ENCODE results near the gene PRDX5. TPM values are rescaled to one million over a fixed set of nuclear protein-coding genes. Genes with fewer than 3 reads are reported as not detected.

Gene PRDX5
- total and polyA plus RNA-seq, 2 experiments from 2014 or later, result 212 to 312 TPM

- no peak for TF ChIP-seq ZNF462 (CRISPR knock-in tag; IDR thresholded peaks at IDR 0.05)
- TF ChIP-seq POLR2AphosphoS5 (IDR thresholded peaks at IDR 0.05; ENCODE audit: low read depth), result no peak
- no peak for TF ChIP-seq EZH2phosphoT487 (IDR thresholded peaks at IDR 0.05; ENCODE audit: unreplicated experiment)
- no peak for TF ChIP-seq NANOG (IDR thresholded peaks at IDR 0.05; ENCODE audit: borderline replicate concordance)
- no peak for TF ChIP-seq CTCF (conservative IDR thresholded peaks at IDR 0.05; ENCODE audit: low read depth in 2 of 2)
- TF ChIP-seq CREB1 (CRISPR knock-in tag; IDR thresholded peaks at IDR 0.05; ENCODE audit: low read depth), result no peak
- no peak for TF ChIP-seq ZNF114 (CRISPR knock-in tag; IDR thresholded peaks at IDR 0.05)
- no peak for TF ChIP-seq ZNF331 (CRISPR knock-in tag; IDR thresholded peaks at IDR 0.05; ENCODE audit: low read depth)
Measured at GRCh38 chr11:64364911-64365310, 47.0 kb downstream of the PRDX5 start (continued).

- Histone ChIP-seq H3F3A (replicated peaks; ENCODE audit: low read depth) (0 out of 2 replicates have a peak, but pooled peaks cover 4% of the 10 kb centered on the region), H3K9me2 (ENCODE audit: insufficient read depth) (no peaks in the 10 kb centered on the region), H3K79me2 (replicated peaks; ENCODE audit: insufficient read depth) (no peaks in the 10 kb centered on the region), H3K4me1 (ENCODE audit: insufficient read depth) (peaks cover 11% of the 10 kb centered on the region), H3K4me3 (no peak overlapping the region), H4K20me1 (replicated peaks; ENCODE audit: insufficient read depth) (no peaks in the 10 kb centered on the region; the same call in 1 of the 2 replicates), H3K27ac (ENCODE audit: low read depth) (no peak overlapping the region), H2AFZ (no peak overlapping the region), H3K27me3 (ENCODE audit: insufficient read depth) (no peaks in the 10 kb centered on the region), H3K4me2 (no peak overlapping the region), H3K36me3 (ENCODE audit: insufficient read depth) (no peaks in the 10 kb centered on the region)
- no peak overlapping the region for H3K27ac Mint-ChIP-seq
- H3K36me3 Mint-ChIP-seq (ENCODE audit: low read depth), result peaks cover 33% of the 10 kb centered on the region
- DNase-seq (ENCODE audit: low spot score) (no peak), ATAC-seq (no peak)
- no peaks in the 10 kb centered on the region; the same call in 2 of the 3 replicates for H3K9me3 Mint-ChIP-seq
- peaks cover 21% of the 10 kb centered on the region for H3K27me3 Mint-ChIP-seq (ENCODE audit: insufficient read depth, low read depth, poor library complexity)
- H3K4me3 Mint-ChIP-seq, result no peak overlapping the region
- H3K4me1 Mint-ChIP-seq, result peaks cover 3% of the 10 kb centered on the region; the same call in 2 of the 3 replicates
- TF ChIP-seq REST (IDR thresholded peaks at IDR 0.05; ENCODE audit: unreplicated experiment), result no peak
- TF ChIP-seq ZNF114 (CRISPR knock-in tag; IDR thresholded peaks at IDR 0.05), result no peak
- TF ChIP-seq CTCF (conservative IDR thresholded peaks at IDR 0.05; ENCODE audit: low read depth in 2 of 2), result no peak
- no peak for TF ChIP-seq EZH2 (IDR thresholded peaks at IDR 0.05; ENCODE audit: low read depth, unreplicated experiment)
Measured at GRCh38 chr11:64366751-64367150, 48.8 kb downstream of the PRDX5 start.
